ENCODE data around the gene S100Z. TPM values are rescaled to one million over a fixed set of nuclear protein-coding genes. Genes with fewer than 3 reads are reported as not detected.

Gene S100Z
- total and polyA plus RNA-seq, 2 of the 8 experiments (the other 6 are each of a cell fraction or from before 2014, with no cell fraction given): 0.30 TPM; not detected in 1

- H2BK5ac ChIP-seq (ENCODE audit: low read depth, low read length): no peak overlapping the region
- no peaks in the 10 kb centered on the region for H3K27me3 ChIP-seq (replicated peaks in 1 of 4; ENCODE audit: control insufficient read depth in 3 of 4, extremely low read depth in 1 of 4, insufficient read depth in 3 of 4, low read length in 3 of 4)
- no peak overlapping the region for H3K9ac ChIP-seq (replicated peaks in 1 of 4; ENCODE audit: extremely low read depth in 1 of 4, low read depth in 3 of 4, low read length in 3 of 4)
- no peak for DNase-seq (ENCODE audit: low read depth in 1 of 2, low spot score in 2 of 2)
- no peak overlapping the region for H2AFZ ChIP-seq (ENCODE audit: low read length)
- H3K18ac ChIP-seq (ENCODE audit: extremely low read depth, low read length): no peak overlapping the region
- H3K23me2 ChIP-seq (ENCODE audit: low read depth, low read length): no peaks in the 10 kb centered on the region
- H3K4me2 ChIP-seq (ENCODE audit: insufficient read depth in 1 of 2, low read depth in 2 of 2, low read length in 2 of 2): no peak overlapping the region
- 0 out of 7 replicates have a peak, but pooled peaks cover 0 to 2% (median 0%) of the 10 kb centered on the region in 4 experiments for H3K4me1 ChIP-seq (replicated peaks in 1 of 4; ENCODE audit: control insufficient read depth in 3 of 4, insufficient read depth in 4 of 4, low read length in 3 of 4)
- H4K5ac ChIP-seq (ENCODE audit: insufficient read length, low read depth, low read length): no peak overlapping the region
- peaks cover 10% of the 10 kb centered on the region in 2 experiments for H3K9me3 ChIP-seq (ENCODE audit: insufficient read depth in 2 of 2, low read depth in 1 of 2, low read length in 1 of 2)
- FAIRE-seq: no peak
- ChIA-PET CTCF (ENCODE audit: partially characterized antibody) (interaction anchor here (0.6 to 1.3 kb wide), 3 partner anchors 11 to 1489 kb away, joined by 3 to 5 read pairs (median 3); no protein-coding TSS in a partner anchor), POLR2A (ENCODE audit: partially characterized antibody) (no interaction called here)
- no peak overlapping the region for H3K56ac ChIP-seq (replicated peaks; ENCODE audit: insufficient read length, low read depth, low read length)
- no peak overlapping the region for H4K91ac ChIP-seq (replicated peaks; ENCODE audit: insufficient read length, low read length)
- no peaks in the 10 kb centered on the region for H4K20me1 ChIP-seq (replicated peaks in 1 of 2; ENCODE audit: control insufficient read depth in 1 of 2, insufficient read depth in 2 of 2, low read length in 2 of 2)
- no peak overlapping the region for H2BK120ac ChIP-seq (replicated peaks; ENCODE audit: low read depth, low read length)
- H3K27ac ChIP-seq (ENCODE audit: low read depth, low read length): no peak overlapping the region
- no peaks in the 10 kb centered on the region; a peak in 1 of 8 replicates for H3K36me3 ChIP-seq (ENCODE audit: control insufficient read depth in 2 of 4, insufficient read depth in 4 of 4, low read length in 3 of 4)
- H3K4ac ChIP-seq (replicated peaks; ENCODE audit: insufficient read length, low read depth, low read length): no peak overlapping the region
- no peaks in the 10 kb centered on the region for H3K79me1 ChIP-seq (ENCODE audit: low read depth, low read length)
- no peak overlapping the region for H2AK5ac ChIP-seq (ENCODE audit: low read depth, low read length)
- no peak overlapping the region for H2BK12ac ChIP-seq (ENCODE audit: low read depth, low read length)
- 91 to 100% methylated on average over 1 to 7 of the region's 7 CpGs for WGBS, 2 experiments (ENCODE audit: extremely low coverage in 1 of 2, insufficient coverage in 1 of 2, insufficient read length in 1 of 2, insufficient replicate concordance in 2 of 2, low coverage in 1 of 2, low lambda C conversion rate in 2 of 2, missing lambda C conversion rate in 1 of 2)
- no peak overlapping the region for H2BK20ac ChIP-seq (ENCODE audit: low read length)
- H3K14ac ChIP-seq (ENCODE audit: insufficient read length): no peak overlapping the region
- H2BK15ac ChIP-seq (ENCODE audit: low read length): no peak overlapping the region
- no peak overlapping the region for H3K23ac ChIP-seq (ENCODE audit: insufficient read length)
- H3K4me3 ChIP-seq (ENCODE audit: extremely low read depth in 1 of 4, insufficient read depth in 2 of 4, low read depth in 3 of 4, low read length in 4 of 4): no peak overlapping the region
- H3K79me2 ChIP-seq (ENCODE audit: control insufficient read depth in 1 of 2, insufficient read depth in 2 of 2, low read length in 2 of 2): no peaks in the 10 kb centered on the region
- H4K8ac ChIP-seq (ENCODE audit: extremely low read depth, insufficient read depth, low read length): no peak overlapping the region
- TF ChIP-seq, protein P1, sequence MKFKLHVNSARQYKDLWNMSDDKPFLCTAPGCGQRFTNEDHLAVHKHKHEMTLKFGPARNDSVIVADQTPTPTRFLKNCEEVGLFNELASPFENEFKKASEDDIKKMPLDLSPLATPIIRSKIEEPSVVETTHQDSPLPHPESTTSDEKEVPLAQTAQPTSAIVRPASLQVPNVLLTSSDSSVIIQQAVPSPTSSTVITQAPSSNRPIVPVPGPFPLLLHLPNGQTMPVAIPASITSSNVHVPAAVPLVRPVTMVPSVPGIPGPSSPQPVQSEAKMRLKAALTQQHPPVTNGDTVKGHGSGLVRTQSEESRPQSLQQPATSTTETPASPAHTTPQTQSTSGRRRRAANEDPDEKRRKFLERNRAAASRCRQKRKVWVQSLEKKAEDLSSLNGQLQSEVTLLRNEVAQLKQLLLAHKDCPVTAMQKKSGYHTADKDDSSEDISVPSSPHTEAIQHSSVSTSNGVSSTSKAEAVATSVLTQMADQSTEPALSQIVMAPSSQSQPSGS (IDR thresholded peaks at IDR 0.05; ENCODE audit: low read length): no peak
- TF ChIP-seq MAX (IDR thresholded peaks at IDR 0.05): no peak
- TF ChIP-seq YY1 (IDR thresholded peaks at IDR 0.05; ENCODE audit: low read depth, low read length): no peak
- no peak for TF ChIP-seq ZNF274 (IDR thresholded peaks at IDR 0.05; ENCODE audit: borderline replicate concordance, extremely low read depth, low read length)
- TF ChIP-seq HDAC2 (IDR thresholded peaks at IDR 0.05; ENCODE audit: borderline replicate concordance in 1 of 2, low read depth in 2 of 2, low read length in 2 of 2): no peak
- no peak for TF ChIP-seq SP2 (IDR thresholded peaks at IDR 0.05; ENCODE audit: low read length)
- no peak for TF ChIP-seq SUZ12 (IDR thresholded peaks at IDR 0.05; ENCODE audit: low read length)
- TF ChIP-seq JUND (IDR thresholded peaks at IDR 0.05; ENCODE audit: low read length): no peak
- TF ChIP-seq JUN (IDR thresholded peaks at IDR 0.05; ENCODE audit: low read depth, low read length): no peak
- TF ChIP-seq RXRA (IDR thresholded peaks at IDR 0.05; ENCODE audit: insufficient read depth, low read depth, low read length): no peak
These were observed 2.0 kb downstream of the S100Z start for GRCh38 chr5:76851728-76852369.
